Measurements from ENCODE around the gene TGFB1.
"Not testable (repeated sequence)": the region's sequence is repeated elsewhere in the genome, so short reads cannot be mapped to it uniquely, and the experiment has no call there.

TGFB1 gene

DNA sequence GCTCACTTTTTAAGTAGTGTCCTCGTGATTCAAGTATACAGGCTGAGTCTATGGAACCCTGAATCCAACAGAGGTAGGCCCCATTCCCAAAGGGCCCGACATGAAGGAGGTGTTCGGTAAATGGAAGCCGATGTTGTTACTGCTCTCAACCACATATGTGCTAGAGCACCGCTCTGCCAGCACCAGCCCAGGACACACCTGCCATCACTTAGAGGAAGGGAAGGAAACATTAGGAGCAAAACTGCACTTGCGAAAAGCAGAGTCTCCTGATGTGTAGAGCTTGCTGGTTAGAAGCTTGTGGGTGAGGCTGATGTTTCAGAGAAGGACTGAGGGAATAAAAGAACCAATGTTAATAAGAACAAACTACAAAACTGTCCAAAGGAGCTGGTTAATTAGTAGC, 53.2 kb downstream of the TGFB1 start:
- no peak for DNase-seq (ENCODE audit: low read depth)

GRCh38 chr19:41299755-41300089, 54.0 kb downstream of the TGFB1 start:
- DNase-seq (ENCODE audit: low read depth): no peak

DNA sequence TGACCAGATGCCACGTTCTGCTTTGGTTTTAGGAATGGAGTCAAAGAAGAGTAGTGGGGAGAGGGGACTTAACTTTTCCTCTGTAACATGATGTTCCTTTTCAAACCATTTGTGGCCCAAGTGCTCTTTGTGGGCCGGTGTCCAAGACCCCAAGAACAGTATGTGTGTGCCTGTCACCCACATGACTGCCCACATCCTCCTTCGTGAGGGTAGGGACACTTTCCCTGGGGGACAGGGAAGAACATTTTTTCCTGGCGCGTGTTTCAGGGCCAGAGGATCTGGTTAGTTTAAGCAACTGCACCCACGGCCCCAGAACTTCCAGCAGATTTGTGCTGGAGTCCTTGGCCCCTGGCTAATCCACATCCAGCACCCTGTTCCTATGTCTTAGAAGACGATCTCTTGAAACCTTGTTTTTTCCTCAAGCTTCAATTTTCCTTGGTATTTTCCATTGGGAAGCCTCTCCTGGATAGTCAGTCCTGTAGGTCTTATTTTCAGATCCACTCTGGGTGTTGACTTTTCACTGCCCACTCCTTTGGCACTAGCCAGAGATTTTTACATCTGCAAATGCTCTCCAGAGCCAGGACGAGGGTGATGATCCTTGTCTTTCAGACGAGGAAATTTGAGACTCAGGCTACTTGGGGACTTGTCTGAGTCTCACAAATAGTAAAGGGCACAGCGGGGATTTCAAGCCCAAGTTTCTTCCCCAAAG, 54.5 kb downstream of the TGFB1 start:
- no peak for DNase-seq (ENCODE audit: low read depth)

GRCh38 chr19:41298348-41298964, 55.3 kb downstream of the TGFB1 start:
- DNase-seq (ENCODE audit: low read depth): no peak

GRCh38 chr19:41297628-41298347, 55.9 kb downstream of the TGFB1 start:
- DNase-seq (ENCODE audit: low read depth): no peak

DNA sequence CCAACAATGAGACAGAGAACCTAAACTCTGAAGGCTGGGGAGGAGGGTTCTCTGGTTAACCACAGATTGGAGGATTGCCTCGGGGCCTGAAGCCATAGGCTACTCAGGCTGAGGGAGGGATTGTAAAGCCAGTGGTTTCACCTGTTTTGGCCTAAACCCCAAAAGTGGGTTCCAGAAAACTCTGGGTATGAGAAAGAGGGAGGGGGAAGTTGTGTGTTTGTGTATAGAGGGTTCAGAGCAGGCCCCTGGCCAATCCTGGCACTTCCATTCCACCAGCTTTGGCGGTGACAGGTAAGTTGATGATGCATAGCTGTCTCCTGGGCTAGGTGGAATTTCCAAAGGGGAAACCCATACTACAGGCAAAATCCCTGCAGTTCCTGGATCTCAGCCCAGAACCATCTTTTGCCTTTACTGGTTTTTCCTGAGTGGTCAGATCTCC, 57.3 kb downstream of the TGFB1 start:
- no peak for DNase-seq (ENCODE audit: low read depth)

DNA sequence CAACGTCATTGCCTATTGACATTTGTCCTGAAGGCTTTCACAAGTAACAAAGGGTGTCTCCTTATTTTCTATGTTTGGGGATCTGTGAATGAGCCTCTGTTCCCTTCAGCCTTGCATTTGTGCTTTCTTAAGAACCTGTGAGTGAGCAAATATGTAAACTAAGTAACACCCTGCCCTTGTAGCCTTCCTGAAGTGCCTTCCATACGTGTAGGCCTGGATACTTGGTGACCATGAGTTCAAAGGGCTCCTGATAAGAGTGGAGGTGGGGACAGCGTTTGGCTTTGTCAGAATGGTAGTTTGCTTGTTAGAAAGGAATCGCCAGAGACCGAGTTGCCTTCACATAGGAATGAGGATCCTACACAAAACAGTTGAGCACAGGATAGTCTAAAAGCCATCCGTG, 58.2 kb downstream of the TGFB1 start:
- DNase-seq (ENCODE audit: low read depth): no peak

GRCh38 chr19:41294393-41294792, 59.3 kb downstream of the TGFB1 start:
- no peak for DNase-seq (ENCODE audit: low read depth)

DNA sequence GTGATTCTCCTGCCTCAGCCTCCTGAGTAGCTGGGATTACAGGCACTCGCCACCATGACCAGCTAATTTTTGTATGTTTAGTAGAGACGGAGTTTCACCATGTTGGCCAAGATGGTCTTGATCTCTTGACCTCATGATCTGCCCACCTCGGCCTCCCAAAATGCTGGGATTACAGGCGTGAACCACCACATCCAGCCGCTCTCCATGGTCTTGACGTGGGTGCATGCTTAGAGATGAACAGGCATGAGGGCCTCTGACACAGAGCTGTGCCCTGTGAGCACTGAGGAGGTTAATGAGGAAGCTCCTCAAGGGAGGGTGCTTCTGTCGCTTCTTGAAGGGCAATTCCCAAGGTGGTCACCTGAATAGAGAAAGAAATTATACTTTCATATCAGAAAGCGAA, 63.9 kb downstream of the TGFB1 start:
- not testable (repeated sequence) for DNase-seq (ENCODE audit: low read depth)

DNA sequence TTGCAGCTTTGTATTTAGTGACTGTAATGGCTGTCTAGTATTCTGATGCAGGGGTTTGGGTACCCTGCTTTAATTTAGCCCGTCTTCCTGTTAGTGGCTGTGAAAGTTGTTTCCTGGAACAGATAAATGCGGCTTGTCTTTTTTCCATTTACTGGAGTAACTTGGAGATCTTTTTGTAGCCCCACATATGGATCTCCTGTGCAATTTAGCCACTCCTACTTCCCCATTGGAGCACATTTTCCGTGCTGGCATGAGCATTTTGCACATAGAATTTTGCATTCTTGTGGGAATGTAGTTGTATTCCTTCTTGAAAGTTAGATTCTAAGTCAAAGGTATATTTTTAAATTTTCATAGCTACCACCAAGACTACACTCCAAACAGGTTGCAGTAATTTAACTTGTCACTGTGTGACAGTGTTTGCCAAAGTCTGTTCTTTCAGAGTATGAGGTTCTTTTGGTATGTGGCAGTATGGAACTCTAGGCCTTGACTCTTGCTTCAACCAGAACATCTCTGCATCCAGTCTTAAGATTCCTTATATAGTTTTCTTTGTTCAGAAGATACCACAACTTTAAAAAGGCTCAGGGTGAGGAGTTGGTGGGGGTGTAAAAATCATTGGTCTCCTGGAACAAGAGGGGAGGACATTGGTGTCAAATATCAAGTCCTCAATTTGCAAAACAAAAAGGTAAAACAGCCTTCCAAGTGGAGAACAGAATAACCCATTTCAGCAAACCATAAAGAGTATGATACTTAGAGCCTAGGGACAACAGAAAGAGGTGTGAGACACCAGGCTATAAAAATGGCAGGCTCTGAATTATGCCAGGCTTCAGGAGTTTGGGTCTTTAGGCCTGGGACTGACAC, 64.8 kb downstream of the TGFB1 start:
- DNase-seq (ENCODE audit: low read depth): no peak

All from stimulated activated CD8-positive, alpha-beta memory T cell treated with anti-CD3 and anti-CD28 coated beads, Interleukin-12 subunit alpha, Interleukin-12 subunit beta, amount 100 ng/mL, for 4 hours (primary cell).